ENCODE measurements around the gene SULT1C3.

SULT1C3 gene

DNA sequence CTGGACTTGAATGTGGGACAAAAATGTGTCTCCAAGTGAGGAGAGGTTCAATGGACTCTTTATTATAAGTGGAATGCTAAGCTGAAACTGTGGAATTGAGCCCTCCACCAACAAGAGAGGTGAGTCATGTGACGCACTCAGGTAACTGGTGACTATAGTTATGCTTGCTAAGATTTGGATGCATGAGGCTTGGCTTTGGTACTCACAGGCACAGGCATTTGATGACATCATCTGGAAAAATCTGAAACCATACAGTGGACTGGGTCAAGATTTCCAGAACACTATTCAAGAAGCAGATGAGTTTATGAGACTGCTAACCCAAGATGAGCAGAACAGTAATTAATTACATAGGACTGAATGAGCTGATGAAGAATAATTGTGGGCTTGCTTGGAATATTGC is 15.7 kb upstream of the SULT1C3 start:
- Mint-ChIP-seq H3K36me3 (ENCODE audit: insufficient read depth) (peaks cover 3% of the 10 kb centered on the region), H3K27ac (no peak overlapping the region), H3K4me1 (ENCODE audit: low read depth in 2 of 2) (no peaks in the 10 kb centered on the region), H3K9me3 (peaks cover 8 to 16% of the 10 kb centered on the region in 2 donors), H3K4me3 (no peak overlapping the region), H3K27me3 (peaks cover 22 to 27% of the 10 kb centered on the region in 2 donors)
- no peak for ATAC-seq (replicated peaks)
- DNase-seq = no peak

DNA sequence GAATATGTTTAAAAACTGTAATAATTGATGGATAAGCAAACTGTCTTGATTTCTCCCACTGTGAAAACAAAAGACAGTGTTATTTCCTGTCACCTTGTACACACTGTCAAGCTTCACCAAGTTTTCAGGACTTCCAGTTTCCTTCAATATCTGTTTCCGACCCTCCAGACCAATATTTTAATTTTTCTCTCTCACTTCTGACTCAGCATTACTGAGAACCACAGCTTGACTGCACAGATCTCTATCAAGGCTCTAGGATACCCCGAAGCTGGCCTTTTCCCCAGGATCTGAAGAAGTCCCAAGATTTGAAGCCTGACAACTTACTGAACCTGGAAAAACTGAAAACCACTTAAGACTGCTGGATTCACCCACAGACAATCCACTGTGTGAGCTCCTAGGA is 13.2 kb upstream of the SULT1C3 start:
- ATAC-seq (replicated peaks) (no peak), DNase-seq (no peak)
- H3K27me3 Mint-ChIP-seq = peaks cover 32% of the 10 kb centered on the region in 2 donors
- H3K36me3 Mint-ChIP-seq (ENCODE audit: insufficient read depth) = peaks cover 3% of the 10 kb centered on the region
- no peak overlapping the region for H3K27ac Mint-ChIP-seq
- H3K9me3 Mint-ChIP-seq = peaks cover 8 to 16% of the 10 kb centered on the region in 2 donors
- H3K4me1 Mint-ChIP-seq (ENCODE audit: low read depth in 2 of 2) = no peaks in the 10 kb centered on the region
- H3K4me3 Mint-ChIP-seq = no peak overlapping the region

DNA sequence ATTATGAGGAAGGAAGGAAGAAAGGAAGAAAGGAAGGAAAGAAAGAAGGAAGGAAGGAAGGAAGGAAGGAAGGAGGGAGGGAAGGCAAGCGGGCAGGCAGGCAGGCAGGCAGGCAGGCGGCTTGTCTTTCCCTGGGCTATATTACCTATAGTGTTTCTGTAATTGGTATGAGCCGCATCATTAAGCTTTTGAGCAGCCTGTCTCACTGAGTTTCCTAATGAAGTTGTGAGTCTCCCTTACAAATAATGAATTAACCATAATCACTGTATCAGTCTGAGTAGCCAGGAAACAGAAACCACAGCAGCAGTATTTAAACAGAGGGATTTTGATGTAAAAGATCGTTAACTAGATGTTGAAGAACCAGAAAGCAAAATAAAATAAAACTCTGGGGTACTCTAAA is 11.8 kb upstream of the SULT1C3 start:
- Mint-ChIP-seq H3K27me3 (peaks cover 23 to 32% of the 10 kb centered on the region in 2 donors), H3K27ac (no peak overlapping the region), H3K4me3 (no peak overlapping the region), H3K36me3 (ENCODE audit: insufficient read depth) (peaks cover 3% of the 10 kb centered on the region), H3K9me3 (peaks cover 3 to 8% of the 10 kb centered on the region in 2 donors), H3K4me1 (ENCODE audit: low read depth in 2 of 2) (no peaks in the 10 kb centered on the region)
- DNase-seq = no peak
- no peak for ATAC-seq (replicated peaks)

DNA sequence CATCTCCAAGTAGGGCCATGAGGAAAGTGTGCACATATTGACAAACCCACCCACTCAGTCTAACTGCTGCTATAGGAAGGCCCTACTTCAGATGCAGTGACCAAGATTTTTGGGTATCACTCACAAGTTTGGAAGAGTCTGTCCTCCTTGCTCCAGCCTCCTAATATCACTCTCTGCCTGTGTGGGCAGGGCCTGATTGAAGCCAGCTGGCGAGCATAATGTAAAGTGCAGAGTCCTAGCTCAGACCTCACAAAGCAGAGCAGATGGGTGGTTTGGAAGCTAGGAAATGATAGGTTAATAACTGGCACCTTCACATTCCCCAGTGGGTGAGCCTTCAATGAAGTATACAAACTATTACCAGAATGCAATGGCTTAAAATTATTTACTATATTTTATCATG is 11.2 kb upstream of the SULT1C3 start:
- no peak overlapping the region for H3K27ac Mint-ChIP-seq
- H3K36me3 Mint-ChIP-seq (ENCODE audit: insufficient read depth) = peaks cover 2% of the 10 kb centered on the region
- no peaks in the 10 kb centered on the region for H3K4me1 Mint-ChIP-seq (ENCODE audit: low read depth in 2 of 2)
- DNase-seq = no peak
- H3K9me3 Mint-ChIP-seq = peaks cover 3% of the 10 kb centered on the region in 2 donors
- no peak for ATAC-seq (replicated peaks)
- H3K4me3 Mint-ChIP-seq = no peak overlapping the region
- peaks cover 22 to 29% of the 10 kb centered on the region in 2 donors for H3K27me3 Mint-ChIP-seq

DNA sequence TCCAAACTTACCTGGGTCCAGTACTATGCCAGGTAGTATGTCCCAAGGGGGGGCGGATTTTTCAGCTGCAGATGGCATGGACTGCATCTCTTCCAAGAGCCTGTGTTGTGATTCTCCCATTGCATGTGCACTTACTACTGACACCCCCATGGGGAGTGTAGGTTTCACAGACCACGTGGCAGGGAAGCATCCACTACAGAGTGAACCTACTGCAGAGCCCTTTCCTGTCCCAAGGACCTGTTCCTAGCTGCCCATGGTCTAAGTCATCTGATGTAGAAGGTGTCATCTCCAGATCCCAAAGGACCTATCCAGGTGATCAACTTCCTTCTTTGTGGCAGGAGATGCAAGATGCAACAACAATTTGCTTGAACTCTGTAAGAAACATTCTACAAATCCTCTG is 9.9 kb upstream of the SULT1C3 start:
- peaks cover 18 to 30% of the 10 kb centered on the region in 2 donors for H3K27me3 Mint-ChIP-seq
- ATAC-seq (replicated peaks) (no peak), DNase-seq (no peak)
- H3K9me3 Mint-ChIP-seq = peaks cover 1 to 4% of the 10 kb centered on the region in 2 donors
- no peaks in the 10 kb centered on the region for H3K4me1 Mint-ChIP-seq (ENCODE audit: low read depth in 2 of 2)
- H3K4me3 Mint-ChIP-seq = no peak overlapping the region
- no peaks in the 10 kb centered on the region for H3K36me3 Mint-ChIP-seq (ENCODE audit: insufficient read depth)
- no peak overlapping the region for H3K27ac Mint-ChIP-seq

DNA sequence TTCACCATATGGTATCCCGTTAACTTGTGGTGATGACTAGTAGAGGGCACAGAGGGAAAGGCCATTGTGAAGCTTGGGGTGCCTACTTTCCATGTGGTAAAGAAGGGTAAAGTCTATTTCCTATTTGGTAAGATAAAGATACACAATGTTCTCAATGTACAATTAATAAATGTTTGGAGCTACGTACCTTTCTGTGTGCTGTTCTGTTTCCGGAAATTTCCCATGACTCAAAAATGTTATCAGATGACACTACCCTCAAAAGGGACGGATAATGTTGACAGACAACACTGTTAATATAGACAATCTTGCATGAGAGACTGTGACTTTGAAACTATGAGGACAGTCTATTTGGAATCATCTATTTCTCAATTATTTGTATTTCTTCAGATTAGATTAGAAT is 4.2 kb upstream of the SULT1C3 start:
- H3K9me3 Mint-ChIP-seq = peaks cover 2 to 7% of the 10 kb centered on the region in 2 donors
- DNase-seq (no peak), ATAC-seq (replicated peaks) (no peak)
- H3K27ac Mint-ChIP-seq = no peak overlapping the region
- no peaks in the 10 kb centered on the region for H3K36me3 Mint-ChIP-seq (ENCODE audit: insufficient read depth)
- H3K4me1 Mint-ChIP-seq (ENCODE audit: low read depth in 2 of 2) = no peaks in the 10 kb centered on the region
- peaks cover 0 to 9% of the 10 kb centered on the region in 2 donors for H3K27me3 Mint-ChIP-seq
- H3K4me3 Mint-ChIP-seq = no peak overlapping the region

DNA sequence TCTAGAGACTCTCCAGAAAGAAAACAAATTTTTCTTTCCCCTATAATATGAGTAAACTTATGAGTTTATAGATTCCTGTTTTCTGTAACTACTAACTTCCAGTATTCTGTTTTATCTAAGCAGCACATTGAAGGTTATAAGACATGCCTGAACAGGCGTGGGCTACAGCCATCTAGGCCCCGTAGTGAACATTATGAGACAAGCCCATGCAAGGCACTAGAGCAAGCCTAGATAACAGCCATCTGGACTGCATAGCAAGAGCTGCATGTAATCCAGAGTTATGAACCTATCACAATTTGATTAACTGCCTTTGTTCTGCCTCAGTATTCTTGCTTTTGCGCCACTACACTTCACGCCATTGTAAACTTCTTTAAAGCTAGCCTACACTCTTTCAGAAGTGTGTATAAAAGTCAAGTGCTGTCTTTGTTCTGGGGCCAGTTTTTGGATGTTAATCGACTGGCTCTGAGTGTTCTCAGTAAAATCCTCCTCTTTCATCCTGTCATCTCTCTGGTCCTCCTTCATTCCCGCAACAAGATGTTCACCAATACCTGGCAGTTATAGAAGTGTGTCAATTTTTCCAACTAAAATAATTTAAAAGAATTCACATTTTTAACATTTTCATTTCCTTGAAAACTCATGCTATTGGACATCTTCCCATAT is 3.0 kb upstream of the SULT1C3 start:
- Mint-ChIP-seq H3K27ac (no peak overlapping the region), H3K4me3 (no peak overlapping the region), H3K27me3 (peaks cover 0 to 9% of the 10 kb centered on the region in 2 donors), H3K36me3 (ENCODE audit: insufficient read depth) (no peaks in the 10 kb centered on the region), H3K4me1 (ENCODE audit: low read depth in 2 of 2) (no peaks in the 10 kb centered on the region), H3K9me3 (peaks cover 2 to 7% of the 10 kb centered on the region in 2 donors)
- ATAC-seq (replicated peaks) (no peak), DNase-seq (no peak)

DNA sequence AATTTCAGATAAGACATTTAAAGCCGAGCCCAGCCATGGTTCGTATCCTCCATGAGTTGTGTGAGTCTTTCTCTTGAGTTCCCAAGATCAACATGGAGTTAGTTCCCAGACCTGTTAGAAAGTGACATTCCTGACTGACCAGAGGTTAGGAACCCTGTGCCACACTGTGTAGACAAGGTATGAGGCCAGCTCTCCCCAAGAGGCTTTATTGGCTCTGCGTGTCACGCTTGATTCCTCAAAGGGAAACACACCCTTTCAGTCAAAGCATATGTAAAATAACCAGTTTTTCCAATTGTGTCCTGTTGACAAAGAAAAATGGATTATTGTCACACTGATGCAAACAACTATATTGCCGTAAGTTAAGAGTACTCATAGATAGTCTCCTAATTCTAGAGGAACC is 1.2 kb downstream of the SULT1C3 start:
- peaks cover 0 to 1% of the 10 kb centered on the region in 2 donors for H3K9me3 Mint-ChIP-seq
- no peaks in the 10 kb centered on the region for H3K36me3 Mint-ChIP-seq (ENCODE audit: insufficient read depth)
- ATAC-seq (replicated peaks) (no peak), DNase-seq (no peak)
- no peaks in the 10 kb centered on the region for H3K4me1 Mint-ChIP-seq (ENCODE audit: low read depth in 2 of 2)
- H3K27ac Mint-ChIP-seq = no peak overlapping the region
- peaks cover 0 to 5% of the 10 kb centered on the region in 2 donors for H3K27me3 Mint-ChIP-seq
- H3K4me3 Mint-ChIP-seq = no peak overlapping the region

DNA sequence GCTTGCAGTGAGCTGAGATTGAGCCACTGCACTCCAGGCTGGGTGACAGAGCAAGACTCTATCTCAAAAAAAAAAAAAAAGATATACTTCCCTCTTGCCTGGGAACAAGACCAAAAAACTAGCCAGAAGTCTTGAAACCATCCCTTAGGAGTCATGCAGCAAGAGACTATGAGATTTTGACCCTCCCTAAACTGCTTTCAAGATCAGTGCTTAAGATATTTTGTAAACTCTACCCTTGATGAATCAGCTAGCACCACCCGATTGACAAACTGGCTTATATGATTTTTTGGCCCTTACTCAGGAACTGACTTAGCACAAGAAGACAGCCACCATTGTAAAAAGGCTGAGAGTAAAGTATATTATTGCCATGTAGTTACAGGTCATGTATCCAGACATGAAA is 3.8 kb downstream of the SULT1C3 start:
- Mint-ChIP-seq H3K27ac (no peak overlapping the region), H3K36me3 (ENCODE audit: insufficient read depth) (no peaks in the 10 kb centered on the region), H3K9me3 (peaks cover 0 to 1% of the 10 kb centered on the region in 2 donors), H3K4me3 (no peak overlapping the region), H3K27me3 (peaks cover 7 to 15% of the 10 kb centered on the region in 2 donors), H3K4me1 (ENCODE audit: low read depth in 2 of 2) (no peaks in the 10 kb centered on the region)
- ATAC-seq (replicated peaks) (no peak), DNase-seq (no peak)

DNA sequence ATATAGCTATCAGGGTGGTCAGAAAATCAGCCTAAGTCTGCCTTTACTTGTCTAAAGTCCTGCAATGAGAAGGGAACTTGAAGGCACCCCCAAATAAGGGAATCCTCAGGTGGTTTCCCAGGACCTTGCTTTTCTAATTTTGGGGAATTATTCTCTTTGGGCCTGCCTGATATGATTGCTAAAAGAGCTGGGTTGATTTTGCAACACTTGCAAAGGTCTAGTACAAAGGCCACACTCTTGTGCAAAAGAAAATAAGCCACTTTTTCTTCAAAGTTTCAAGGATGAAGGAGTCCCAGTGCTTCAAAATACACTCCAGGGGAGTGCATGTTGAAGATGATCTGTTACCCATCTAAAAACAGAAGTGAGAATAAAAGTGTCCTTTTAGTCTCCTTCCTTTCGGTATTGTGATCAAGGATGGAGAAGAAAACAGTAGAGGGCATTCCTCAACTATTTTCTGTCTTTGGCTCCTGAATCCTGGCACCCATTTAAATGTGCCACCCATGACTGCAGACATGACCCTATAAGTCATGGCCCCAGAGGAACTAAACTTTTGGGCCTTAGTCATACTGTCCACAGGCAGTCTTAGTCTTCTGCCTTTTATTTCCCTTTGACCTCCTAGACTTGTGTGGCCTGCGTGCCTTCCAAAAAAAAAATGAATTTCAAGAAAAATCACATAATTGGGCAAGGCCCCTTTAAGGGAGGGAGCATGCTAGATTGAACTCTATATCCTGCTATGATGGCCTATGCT is 5.1 kb downstream of the SULT1C3 start:
- no peak overlapping the region for H3K27ac Mint-ChIP-seq
- no peaks in the 10 kb centered on the region for H3K36me3 Mint-ChIP-seq (ENCODE audit: insufficient read depth)
- no peaks in the 10 kb centered on the region for H3K4me1 Mint-ChIP-seq (ENCODE audit: low read depth in 2 of 2)
- peaks cover 7 to 15% of the 10 kb centered on the region in 2 donors for H3K27me3 Mint-ChIP-seq
- no peak overlapping the region for H3K4me3 Mint-ChIP-seq
- DNase-seq (no peak), ATAC-seq (replicated peaks) (no peak)
- H3K9me3 Mint-ChIP-seq = peaks cover 0 to 1% of the 10 kb centered on the region in 2 donors

DNA sequence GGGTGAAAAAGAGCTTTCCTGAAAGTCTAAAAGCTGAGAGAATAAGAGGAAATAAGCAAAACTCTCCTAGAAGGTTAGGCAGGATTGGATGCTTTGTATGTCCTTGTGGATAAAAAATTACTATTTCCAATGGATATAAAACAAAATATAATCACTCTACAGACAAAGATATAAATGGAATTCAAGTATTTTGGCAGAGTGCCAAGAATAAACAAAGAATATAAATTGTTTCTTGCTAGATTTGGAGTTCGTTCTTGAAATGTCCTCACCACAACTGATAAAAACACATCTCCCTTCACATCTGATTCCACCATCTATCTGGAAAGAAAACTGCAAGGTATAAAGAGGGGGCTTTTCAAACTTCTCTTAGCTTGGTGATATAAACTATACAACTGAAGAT is 13.3 kb downstream of the SULT1C3 start:
- ATAC-seq (replicated peaks) = no peak
- no peaks in the 10 kb centered on the region for H3K36me3 Mint-ChIP-seq (ENCODE audit: insufficient read depth)
- H3K4me1 Mint-ChIP-seq (ENCODE audit: low read depth in 2 of 2) = peaks cover 0 to 4% of the 10 kb centered on the region in 2 donors
- H3K27ac Mint-ChIP-seq = no peak overlapping the region
- H3K4me3 Mint-ChIP-seq = no peak overlapping the region
- no peaks in the 10 kb centered on the region for H3K9me3 Mint-ChIP-seq
- H3K27me3 Mint-ChIP-seq = peaks cover 1 to 2% of the 10 kb centered on the region in 2 donors
- no peak for DNase-seq

DNA sequence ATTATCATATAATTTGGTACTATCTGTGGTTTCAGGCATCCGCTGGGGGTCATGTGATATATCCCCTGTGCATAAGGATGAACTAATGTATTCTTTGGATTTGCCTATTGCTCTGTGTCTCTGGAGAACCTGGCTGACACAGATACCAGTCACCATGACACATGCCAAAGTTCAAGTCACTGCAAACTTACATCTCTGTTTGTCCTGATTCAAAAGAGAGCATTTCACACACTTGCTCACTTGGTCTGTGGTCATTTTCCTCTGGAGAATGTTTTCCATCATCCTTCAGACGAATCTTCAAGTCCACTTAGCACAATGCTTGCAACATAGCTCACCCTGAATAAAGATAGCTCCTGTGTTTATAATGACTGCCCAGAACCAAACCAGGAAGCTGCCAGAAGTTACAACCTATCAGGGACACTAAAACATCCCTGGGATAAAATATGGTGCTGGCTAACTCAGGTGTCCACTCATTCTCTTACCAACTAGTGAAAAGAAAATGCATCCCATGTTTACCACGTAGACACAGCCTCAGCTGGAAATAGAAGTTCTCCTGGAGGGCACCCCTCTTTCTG is 18.1 kb downstream of the SULT1C3 start:
- H3K4me3 Mint-ChIP-seq = no peak overlapping the region
- H3K9me3 Mint-ChIP-seq = no peaks in the 10 kb centered on the region
- H3K27me3 Mint-ChIP-seq = peaks cover 0 to 17% of the 10 kb centered on the region in 2 donors
- no peak overlapping the region for H3K27ac Mint-ChIP-seq
- ATAC-seq (replicated peaks) (no peak), DNase-seq (no peak)
- no peaks in the 10 kb centered on the region for H3K4me1 Mint-ChIP-seq (ENCODE audit: low read depth in 2 of 2)
- H3K36me3 Mint-ChIP-seq (ENCODE audit: insufficient read depth) = no peaks in the 10 kb centered on the region

DNA sequence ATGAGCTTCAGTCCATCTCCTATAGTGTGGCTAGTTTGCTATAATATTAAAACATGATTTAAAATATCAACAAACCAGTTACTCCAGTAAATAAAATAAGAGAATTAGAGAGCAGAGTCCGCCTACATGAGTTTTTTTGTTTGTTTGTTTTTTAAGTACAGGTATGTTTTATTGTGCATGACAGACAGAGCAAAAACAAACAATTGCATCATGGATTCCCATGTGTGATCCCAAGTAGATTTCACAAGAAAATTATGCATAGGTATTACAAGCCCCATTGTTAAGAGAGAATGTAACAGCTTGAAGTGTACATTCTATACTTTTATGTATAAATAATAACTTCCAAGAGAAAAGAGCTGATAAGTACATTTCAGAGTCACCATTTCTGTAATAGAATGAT is 21.0 kb downstream of the SULT1C3 start:
- ATAC-seq (replicated peaks) = no peak
- no peak overlapping the region for H3K27ac Mint-ChIP-seq
- H3K27me3 Mint-ChIP-seq = peaks cover 8 to 17% of the 10 kb centered on the region in 2 donors
- H3K9me3 Mint-ChIP-seq = no peaks in the 10 kb centered on the region
- no peaks in the 10 kb centered on the region for H3K4me1 Mint-ChIP-seq (ENCODE audit: low read depth in 2 of 2)
- H3K36me3 Mint-ChIP-seq (ENCODE audit: insufficient read depth) = no peaks in the 10 kb centered on the region
- DNase-seq = no peak
- no peak overlapping the region for H3K4me3 Mint-ChIP-seq

DNA sequence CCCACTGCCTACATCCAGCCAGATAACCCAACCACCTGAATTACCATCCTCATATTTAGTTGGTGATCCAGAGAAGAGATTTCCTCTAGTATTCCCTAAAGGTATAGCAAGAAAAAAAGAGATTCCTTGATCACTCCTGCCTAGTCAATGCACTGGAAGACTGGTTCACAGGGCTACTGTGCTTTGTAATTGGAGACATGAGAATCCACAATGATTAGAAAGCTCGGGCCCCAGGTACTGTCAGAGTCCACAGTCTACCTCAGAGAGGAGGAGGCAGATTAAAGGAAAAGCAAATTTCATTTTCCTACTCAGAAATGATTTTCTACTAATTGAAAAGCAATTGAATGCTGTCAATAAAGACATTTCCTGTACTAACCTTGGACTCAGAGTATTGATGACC is 22.3 kb downstream of the SULT1C3 start:
- Mint-ChIP-seq H3K9me3 (no peaks in the 10 kb centered on the region), H3K27me3 (peaks cover 8 to 24% of the 10 kb centered on the region in 2 donors), H3K27ac (no peak overlapping the region), H3K4me3 (no peak overlapping the region), H3K4me1 (ENCODE audit: low read depth in 2 of 2) (no peaks in the 10 kb centered on the region), H3K36me3 (ENCODE audit: insufficient read depth) (no peaks in the 10 kb centered on the region)
- DNase-seq = no peak
- no peak for ATAC-seq (replicated peaks)
